ENCODE results near the gene FBXL5. TPM values are rescaled to one million over a fixed set of nuclear protein-coding genes. Genes with fewer than 3 reads are reported as not detected.

The FBXL5 gene, protein sequence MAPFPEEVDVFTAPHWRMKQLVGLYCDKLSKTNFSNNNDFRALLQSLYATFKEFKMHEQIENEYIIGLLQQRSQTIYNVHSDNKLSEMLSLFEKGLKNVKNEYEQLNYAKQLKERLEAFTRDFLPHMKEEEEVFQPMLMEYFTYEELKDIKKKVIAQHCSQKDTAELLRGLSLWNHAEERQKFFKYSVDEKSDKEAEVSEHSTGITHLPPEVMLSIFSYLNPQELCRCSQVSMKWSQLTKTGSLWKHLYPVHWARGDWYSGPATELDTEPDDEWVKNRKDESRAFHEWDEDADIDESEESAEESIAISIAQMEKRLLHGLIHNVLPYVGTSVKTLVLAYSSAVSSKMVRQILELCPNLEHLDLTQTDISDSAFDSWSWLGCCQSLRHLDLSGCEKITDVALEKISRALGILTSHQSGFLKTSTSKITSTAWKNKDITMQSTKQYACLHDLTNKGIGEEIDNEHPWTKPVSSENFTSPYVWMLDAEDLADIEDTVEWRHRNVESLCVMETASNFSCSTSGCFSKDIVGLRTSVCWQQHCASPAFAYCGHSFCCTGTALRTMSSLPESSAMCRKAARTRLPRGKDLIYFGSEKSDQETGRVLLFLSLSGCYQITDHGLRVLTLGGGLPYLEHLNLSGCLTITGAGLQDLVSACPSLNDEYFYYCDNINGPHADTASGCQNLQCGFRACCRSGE
- total RNA-seq: 51.2 and 51.3 TPM in 2 replicates

DNA sequence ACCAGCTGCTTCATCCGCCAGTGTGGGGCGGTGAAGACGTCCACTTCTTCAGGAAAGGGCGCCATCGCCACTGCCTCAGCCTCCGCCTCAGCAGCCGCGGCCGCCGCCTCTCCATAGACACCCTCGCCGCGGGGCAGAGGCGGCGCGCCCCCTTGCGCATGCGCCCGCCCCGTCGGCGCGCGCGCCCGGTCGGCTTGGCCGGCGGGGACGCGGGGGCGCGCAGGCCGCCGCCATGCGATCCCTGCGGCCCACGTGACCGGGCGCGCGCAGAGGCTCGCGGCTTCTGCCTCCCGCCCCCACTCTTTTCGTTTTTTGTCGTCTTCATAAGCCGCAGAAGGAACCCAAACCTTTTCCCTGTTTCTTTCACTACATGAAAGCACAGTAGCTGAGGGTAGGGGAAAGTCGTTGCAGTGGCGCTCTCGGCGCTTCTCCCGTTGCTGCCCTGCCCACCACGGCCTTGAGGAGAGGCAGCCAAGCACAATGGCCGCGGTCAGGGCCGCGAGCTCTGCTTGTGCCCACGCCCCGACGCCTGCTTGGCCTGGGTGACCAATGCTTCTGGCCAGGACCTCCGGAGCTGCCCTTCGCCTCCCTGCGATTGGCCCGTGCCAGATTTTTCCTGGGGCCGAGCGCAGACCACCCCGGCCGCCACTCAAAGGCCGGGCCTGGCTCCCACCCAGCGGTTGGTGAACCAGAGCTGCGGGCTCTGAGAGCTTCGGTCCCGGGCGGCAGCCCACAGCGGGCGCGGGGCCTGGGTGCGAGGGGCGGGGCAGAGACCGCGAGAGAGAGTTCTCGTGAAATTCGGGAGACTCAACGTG is at the start of gene FBXL5:
Gene FBXL5, minus strand, starts transcription at position 135 of the 815 bp plus-strand sequence. Its CDS starts 70 bp downstream, at position 65.

GRCh38 chr4:15702941-15703403 is 47.8 kb upstream of the FBXL5 start, which contains the start of gene BST1:
Gene BST1, plus strand, starts transcription at chr4:15703065. Its CDS starts 80 bp downstream, at chr4:15703145.

DNA sequence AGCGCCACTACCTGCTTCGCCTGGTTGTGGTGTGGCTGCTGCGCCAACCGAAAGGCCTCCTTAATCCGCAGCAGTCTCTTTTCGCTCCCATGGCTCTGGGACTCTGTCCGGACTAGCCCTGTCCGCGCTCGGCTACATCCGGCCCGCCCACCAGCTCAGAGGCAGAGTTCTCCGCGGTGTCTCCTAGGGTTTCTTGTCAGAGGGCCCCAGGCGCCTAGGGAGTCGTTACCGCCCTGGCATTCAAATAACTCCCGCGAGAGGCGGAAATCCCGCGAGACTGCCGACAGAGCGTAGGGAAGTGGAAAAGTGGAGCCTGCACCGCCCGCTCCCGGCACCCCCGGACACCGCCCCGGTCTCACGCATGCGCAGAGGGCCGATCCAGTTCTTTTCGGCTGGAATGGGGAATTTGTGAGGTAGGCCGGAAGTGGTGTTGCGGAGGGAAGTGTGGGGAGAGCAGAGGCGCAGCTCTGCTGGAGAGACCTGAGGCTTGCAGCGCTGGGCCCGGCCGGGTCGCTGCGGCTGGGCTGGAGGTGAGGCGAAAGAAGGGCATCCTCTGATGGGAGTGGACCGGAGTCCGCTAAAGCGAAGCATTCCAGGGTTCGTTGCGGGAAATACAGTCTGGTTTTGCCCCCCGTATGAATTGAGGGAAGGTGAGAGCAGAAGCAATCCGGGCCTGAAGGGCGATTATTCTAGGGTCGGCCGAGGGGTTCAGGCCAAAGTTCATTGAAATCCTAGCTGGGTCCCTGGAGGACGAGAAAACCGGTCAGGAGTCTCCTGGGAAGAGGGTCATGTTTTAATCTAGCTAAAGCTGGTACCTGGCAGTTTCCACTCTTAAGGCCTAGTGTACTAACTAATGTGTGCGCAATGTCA is 26.4 kb upstream of the FBXL5 start, which contains the start of gene FAM200B:
Gene FAM200B, plus strand, starts transcription at position 456 of the 870 bp plus-strand sequence. CDS start 5,151 bp downstream, outside the sequence.

Other genes with a start within 250 kb of the FBXL5 start
- gene C1QTNF7, start 227.3 kb downstream of the FBXL5 start, total RNA-seq: 0.17 and 0.35 TPM in 2 replicates
- gene CC2D2A, start 185.5 kb downstream of the FBXL5 start, total RNA-seq: 17.2 and 26.9 TPM in 2 replicates
- 24.9 and 45.1 TPM in 2 replicates for gene FAM200B, start 26.5 kb upstream of the FBXL5 start, total RNA-seq
- gene BST1, start 47.7 kb upstream of the FBXL5 start, total RNA-seq: 24.2 and 24.4 TPM in 2 replicates
- gene CD38, start 123.0 kb upstream of the FBXL5 start, total RNA-seq: not detected in 2 replicates